GF-D8 (cell line): Measurements from ENCODE around the gene ASB6.

Experiments
- DNase-seq: peaks from one replicate; lab custom pipeline; 2025; lab: John Stamatoyannopoulos, UW

ASB6 gene

DNA sequence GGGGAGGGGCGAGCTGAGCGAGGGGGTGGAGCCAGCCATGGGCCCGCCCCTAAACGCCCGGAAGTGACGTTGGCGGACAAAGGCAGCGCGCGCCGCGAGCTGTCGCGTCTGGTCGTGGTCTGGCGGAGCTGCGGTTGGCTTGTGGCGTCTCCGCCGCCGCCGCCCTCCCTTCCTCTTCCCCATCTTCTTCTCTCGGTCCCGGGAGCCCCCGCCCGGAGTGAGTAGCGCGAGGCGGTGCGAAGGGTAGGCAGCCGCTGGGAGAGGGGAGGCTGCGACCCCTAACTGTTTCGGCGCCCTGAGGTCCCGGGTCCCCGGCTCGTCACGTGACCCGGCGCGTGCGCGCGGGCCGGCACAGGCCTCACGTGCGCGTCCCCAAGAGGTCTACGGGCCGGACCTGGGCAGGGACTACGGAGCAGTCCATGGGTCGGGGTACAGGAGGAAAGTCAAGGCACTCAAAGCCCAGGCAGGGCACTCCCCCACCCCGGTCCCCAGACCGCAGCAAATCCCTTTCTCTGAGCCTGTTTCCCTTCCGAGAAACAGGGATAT lies 15.8 kb downstream of the ASB6 start, which contains the start of gene NTMT1:
NTMT1 (plus strand) TSS at position 85 of the 546 bp plus-strand sequence. CDS start 6,541 bp downstream, outside the sequence.
- peak; percentile 67 for DNase-seq

GRCh38 chr9:129624947-129625346 lies 17.0 kb downstream of the ASB6 start:
- DNase-seq: peak; percentile 88

DNA sequence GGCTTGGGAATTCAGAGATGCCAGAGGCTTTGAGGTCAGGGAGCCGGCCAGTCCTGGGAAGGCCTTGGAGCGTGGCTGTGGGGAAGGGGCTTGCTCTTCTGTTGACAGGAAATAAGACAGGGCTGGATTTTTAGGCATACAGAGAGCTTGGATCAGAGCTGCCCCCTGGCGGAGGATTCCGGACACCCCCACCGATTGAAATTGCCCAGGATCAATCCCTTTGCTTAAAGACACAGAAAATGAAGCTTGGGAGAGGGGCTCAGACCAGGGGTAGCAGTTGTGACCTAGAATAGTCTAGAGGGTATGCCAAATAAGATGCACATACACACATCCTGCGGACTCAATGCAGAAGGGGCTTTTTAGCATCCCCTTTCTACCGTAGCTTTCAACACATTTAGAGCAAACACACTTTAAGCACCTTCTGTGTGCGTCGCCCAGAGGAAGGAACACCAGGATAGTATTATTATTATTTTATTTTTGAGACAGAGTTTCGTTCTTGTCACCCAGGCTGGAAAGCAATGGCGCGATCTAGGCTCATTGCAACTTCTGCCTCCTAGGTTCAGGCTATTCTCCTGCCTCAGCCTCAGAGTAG lies 17.7 kb downstream of the ASB6 start:
- DNase-seq: no peak

DNA sequence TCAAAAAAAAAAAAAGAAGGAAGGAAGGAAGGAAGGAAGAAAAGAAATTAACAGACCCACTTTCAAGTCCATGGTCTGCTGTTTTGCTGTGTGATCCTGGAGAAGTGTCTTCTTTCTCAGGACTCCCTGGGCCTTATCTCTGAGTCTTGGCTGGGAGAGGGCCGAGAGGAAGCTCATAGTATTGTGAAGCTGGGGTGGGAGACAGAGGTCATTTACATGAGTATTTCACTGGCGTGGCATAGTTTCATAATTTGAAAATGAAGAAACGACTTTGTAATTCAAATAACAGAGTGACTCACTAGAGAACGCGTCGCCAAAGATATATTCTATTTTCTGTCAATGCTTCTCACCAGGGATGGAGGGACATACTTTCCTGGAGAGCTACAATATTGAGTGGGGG lies 18.6 kb downstream of the ASB6 start:
- no peak for DNase-seq

GRCh38 chr9:129620669-129621295 lies 21.2 kb downstream of the ASB6 start, which contains the start of gene C9orf50:
Gene C9orf50 (minus strand): TSS chr9:129621101. CDS start chr9:129620574, 527 bp downstream.
- no peak for DNase-seq

DNA sequence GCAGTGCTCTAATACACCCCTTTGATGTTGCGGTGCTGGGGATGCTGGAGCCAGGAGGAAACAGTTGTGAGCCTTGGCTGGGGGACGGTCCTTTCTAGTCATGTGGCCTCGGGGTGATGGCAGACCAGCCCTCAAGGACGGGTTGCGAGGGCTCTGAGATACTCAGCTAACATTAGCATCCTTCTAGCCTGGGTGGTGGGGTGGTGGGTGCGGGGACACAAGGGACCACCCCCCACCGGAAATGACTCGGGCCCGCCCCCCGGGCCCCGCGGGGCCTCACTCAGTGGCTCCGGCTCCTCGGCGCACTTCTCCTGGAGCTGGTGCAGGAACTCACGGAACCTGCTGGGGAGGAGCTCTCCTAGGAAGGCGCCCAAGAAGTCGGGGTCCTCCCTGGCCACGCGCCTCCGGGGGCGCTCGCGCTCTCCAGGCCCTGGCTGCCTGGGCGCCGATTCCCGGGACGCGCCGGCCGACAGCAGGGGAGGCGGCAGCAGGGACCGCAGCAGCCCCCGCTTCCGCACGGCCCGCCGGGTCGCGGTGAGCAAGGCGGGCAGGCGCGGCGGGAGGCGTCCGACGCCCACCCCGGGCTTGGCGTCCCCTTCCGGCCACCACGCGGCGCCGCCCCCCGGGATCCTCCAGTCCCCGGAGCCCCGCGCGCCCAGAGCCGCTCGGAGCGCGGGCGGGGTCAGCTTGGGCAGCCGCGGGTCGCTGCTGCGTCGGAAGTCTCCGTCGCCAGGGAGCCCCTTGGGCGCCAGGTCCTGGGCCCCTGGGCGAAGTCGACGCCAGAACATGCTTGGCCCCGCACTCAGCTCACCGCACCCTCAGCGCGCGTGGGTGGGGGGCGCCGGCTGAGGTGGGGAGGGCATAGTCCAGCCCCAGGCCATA lies 21.9 kb downstream of the ASB6 start:
- DNase-seq: no peak

DNA sequence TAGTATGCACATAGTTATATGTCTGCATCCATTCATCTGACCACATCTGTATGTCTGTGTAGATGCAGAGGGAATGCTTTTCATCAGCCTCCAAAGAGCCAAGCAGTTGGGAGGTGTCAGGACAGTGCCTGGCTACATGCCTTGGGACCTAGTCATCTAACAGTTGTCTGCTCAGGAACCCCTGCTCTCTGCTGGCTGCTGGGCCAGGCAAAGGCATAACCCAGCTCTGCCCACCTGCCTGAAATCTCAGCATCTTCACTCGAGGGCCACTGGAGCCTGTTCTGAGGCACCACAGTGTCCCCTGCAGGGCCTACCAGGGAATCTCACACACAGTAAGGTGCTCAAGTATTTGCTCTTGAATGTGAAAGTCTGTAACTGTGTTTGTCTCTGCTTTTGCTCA lies 24.8 kb downstream of the ASB6 start:
- no peak for DNase-seq

- no peak for DNase-seq
Observed at GRCh38 chr9:129615407-129616285, 26.3 kb downstream of the ASB6 start.

- DNase-seq: no peak
Observed at GRCh38 chr9:129614932-129615331, 27.0 kb downstream of the ASB6 start.

DNA sequence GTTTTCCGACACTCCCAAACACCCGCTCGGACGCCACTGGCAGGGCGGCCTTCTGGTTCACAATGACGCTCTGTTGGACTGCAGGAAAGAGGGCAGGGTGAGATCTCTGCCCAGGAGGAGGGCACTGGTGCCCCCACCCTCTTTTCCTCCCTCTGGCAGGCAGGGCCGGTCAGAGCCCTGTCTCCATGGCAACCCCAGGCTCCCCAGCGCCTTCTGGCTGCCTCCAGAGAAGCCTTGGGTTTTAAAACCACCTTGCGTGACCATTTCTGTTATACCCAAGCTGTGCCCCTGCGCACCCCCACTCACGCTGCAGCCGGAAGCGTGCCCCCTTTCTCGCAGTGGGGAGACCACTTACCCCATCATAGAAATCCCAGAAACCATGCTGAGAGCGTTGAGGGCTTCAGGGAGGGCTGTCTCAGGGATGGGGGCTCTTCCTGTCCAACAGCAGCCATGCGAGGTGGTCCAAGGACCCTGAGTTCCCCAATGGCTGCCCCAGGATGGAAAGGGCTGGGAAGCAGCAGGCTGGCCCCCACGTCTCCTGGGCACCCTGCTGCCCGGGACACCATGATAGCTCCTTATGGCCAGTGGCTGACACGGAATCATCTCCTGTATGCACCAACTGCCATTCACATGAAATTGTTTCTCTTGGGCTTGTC lies 28.3 kb downstream of the ASB6 start:
- no peak for DNase-seq

DNA sequence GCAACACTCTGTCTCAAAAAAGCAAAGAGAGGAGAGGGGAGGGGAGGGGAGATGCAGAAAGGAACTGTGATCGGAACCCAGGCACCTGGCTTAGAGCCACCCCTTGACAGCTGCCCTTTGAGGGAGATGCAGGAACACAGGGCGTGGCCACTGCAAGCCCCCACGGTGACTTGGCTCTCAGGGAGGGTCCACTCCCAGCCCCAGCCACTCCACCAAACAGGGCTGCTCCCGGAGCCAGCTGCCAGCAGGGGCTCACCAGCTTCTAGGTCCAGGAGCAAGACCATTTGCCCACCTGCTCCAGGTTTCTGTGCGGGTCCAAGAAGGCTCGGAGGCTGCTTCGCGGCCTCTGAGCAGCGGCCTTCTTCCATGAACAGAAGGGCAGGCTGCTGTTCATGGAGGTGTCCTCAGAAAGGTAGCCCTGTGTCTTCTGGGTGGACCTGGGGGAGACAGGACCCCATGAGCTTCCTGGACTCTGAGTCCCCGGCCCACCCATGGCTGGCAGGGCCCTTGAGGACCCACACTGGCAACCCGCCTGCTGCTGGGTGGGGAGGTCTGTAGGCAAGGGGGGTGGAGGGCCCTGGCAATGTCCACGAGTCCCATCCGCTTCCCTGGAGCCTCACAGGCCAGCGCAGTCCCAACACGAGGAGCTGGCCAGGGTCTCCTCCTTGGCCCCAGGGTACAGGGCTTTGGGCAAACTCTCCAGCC lies 29.0 kb downstream of the ASB6 start:
- no peak for DNase-seq

- no peak for DNase-seq
Observed at GRCh38 chr9:129612123-129612522, 29.8 kb downstream of the ASB6 start.

GRCh38 chr9:129611307-129611800 lies 30.6 kb downstream of the ASB6 start:
- DNase-seq: no peak

GRCh38 chr9:129610473-129611306 lies 31.3 kb downstream of the ASB6 start:
- no peak for DNase-seq

DNA sequence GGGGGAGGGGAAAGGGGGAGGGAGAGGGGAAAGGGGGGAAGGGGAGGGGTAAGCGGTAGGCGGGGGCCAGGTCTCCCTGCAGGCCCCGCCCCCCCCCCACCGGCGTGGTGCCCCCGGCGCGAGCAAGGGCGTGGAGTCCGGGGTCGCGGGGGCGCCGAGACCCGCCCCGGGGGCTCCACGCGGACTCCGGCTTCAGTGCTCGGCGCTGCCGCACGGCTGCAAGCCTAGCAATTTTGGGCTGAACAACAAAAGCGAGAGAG lies 31.8 kb downstream of the ASB6 start:
- no peak for DNase-seq

DNA sequence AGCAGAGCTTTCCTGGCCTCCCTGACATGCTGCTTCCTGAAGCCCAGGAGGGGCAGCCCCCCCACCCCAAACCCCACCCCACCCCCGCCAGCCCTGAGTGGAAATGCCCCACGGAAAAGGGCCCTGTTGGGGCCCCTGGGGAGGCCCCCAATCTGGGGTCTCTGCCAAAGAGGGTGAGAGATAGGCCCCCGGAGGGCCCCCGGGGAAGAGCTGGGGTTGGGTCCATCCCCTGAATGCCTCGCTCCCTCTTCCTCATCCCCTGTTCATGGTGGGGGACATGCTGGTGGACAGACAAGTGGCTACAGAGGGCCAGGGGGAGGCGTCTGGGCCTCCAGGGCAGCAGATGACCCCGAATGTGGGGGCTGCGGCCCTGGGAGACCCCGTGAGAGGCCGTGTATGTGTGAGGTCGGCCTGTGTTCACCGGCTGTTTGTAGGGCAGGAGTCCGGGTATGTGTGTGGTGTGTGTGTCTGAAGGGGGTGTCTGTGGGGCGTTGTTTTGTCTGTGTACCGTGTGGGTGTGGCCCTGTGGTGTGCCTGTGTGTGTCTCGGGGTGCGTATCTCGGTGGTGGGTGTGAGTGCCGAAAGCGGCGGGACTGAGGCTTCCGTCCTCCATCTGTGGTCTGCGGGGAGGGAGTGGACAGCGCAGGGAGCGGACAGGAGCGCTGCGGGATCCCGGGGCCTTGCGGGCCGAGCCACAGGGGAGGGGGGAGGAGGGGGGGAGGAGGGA lies 32.3 kb downstream of the ASB6 start:
- DNase-seq: no peak

- no peak for DNase-seq
Observed at GRCh38 chr9:129608561-129609481, 33.1 kb downstream of the ASB6 start.

DNA sequence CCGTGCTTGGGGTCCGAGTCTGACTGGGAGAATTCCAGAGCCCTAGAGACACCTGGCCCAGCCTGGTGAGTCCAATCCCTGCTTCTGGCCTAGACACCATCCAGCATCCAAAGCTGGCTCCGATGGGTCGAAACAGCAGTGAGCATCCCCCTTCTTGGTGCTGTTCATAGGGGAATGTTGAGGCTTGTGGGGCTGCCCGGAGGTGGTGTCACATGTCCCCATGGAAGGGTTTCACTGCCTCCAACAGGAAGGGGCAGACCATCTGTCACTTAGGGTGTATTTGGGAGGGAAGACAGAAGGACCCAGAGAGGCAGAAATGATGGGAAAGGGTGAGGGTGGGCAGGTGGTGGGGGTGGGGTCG lies 34.9 kb downstream of the ASB6 start:
- DNase-seq: no peak
